Right lobe of liver (tissue), 4 donors: ENCODE data around the gene DISP3.

Source experiments
- POLR2A ChIP-seq: fragments of 450-650 bp; IDR thresholded peaks from one replicate; pipeline ENCODE4 v1.6.1; 2017; ENCODE audit warnings: antibody characterized with exemption, mild to moderate bottlenecking
- TF ChIP-seq, protein P1 (sequence below), 4 donors: fragments of 200-600 bp in 3 of 4; fragments of 450-650 bp in 1 of 4; IDR thresholded peaks; one replicate each; pipeline versions ENCODE4 v1.5.1 to v1.8.0; 2016 to 2022; ENCODE audit warnings: antibody characterized with exemption in 4 of 4, mild to moderate bottlenecking in 2 of 4
- donor health status: DM: no; HTN: no; CAD: no.
- donor health status: DM: no; HTN: no; CAD: no.
- donor health status: DM: no; HTN: yes; CAD: no.

- TF ChIP-seq, protein P1, sequence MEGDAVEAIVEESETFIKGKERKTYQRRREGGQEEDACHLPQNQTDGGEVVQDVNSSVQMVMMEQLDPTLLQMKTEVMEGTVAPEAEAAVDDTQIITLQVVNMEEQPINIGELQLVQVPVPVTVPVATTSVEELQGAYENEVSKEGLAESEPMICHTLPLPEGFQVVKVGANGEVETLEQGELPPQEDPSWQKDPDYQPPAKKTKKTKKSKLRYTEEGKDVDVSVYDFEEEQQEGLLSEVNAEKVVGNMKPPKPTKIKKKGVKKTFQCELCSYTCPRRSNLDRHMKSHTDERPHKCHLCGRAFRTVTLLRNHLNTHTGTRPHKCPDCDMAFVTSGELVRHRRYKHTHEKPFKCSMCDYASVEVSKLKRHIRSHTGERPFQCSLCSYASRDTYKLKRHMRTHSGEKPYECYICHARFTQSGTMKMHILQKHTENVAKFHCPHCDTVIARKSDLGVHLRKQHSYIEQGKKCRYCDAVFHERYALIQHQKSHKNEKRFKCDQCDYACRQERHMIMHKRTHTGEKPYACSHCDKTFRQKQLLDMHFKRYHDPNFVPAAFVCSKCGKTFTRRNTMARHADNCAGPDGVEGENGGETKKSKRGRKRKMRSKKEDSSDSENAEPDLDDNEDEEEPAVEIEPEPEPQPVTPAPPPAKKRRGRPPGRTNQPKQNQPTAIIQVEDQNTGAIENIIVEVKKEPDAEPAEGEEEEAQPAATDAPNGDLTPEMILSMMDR (IDR thresholded peaks at IDR 0.05) = no peak
- TF ChIP-seq POLR2A = no peak
Measured at GRCh38 chr1:11531314-11531870, 52.4 kb downstream of the DISP3 start.
